Measurements from ENCODE around the gene MYZAP. TPM values are rescaled to one million over a fixed set of nuclear protein-coding genes. Genes with fewer than 3 reads are reported as not detected.

The MYZAP gene
- total and polyA plus RNA-seq, 2 of the 8 experiments (the other 6 are each of a cell fraction or from before 2014, with no cell fraction given) = 0.41 to 0.65 TPM

DNA sequence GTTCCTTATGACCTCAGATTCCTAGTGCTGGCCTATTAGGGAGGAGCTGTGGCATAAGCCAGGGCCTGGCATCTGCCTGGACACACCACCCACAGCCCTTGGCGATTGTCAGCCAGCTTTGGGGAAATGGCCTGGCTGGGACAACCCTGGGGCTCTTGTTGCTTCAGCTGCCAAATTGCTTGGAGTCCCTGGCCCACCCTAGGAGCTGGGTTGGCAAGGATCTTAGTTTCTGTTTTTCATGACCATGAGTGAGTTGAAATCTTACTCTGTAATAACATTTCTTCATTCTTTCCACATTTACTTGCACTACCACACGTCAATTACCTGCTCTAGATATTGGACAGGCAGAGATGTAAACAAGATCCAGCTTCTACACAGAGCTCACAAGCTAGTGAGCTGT lies 1.9 kb upstream of the MYZAP start (continued):
- TF ChIP-seq, protein P1, sequence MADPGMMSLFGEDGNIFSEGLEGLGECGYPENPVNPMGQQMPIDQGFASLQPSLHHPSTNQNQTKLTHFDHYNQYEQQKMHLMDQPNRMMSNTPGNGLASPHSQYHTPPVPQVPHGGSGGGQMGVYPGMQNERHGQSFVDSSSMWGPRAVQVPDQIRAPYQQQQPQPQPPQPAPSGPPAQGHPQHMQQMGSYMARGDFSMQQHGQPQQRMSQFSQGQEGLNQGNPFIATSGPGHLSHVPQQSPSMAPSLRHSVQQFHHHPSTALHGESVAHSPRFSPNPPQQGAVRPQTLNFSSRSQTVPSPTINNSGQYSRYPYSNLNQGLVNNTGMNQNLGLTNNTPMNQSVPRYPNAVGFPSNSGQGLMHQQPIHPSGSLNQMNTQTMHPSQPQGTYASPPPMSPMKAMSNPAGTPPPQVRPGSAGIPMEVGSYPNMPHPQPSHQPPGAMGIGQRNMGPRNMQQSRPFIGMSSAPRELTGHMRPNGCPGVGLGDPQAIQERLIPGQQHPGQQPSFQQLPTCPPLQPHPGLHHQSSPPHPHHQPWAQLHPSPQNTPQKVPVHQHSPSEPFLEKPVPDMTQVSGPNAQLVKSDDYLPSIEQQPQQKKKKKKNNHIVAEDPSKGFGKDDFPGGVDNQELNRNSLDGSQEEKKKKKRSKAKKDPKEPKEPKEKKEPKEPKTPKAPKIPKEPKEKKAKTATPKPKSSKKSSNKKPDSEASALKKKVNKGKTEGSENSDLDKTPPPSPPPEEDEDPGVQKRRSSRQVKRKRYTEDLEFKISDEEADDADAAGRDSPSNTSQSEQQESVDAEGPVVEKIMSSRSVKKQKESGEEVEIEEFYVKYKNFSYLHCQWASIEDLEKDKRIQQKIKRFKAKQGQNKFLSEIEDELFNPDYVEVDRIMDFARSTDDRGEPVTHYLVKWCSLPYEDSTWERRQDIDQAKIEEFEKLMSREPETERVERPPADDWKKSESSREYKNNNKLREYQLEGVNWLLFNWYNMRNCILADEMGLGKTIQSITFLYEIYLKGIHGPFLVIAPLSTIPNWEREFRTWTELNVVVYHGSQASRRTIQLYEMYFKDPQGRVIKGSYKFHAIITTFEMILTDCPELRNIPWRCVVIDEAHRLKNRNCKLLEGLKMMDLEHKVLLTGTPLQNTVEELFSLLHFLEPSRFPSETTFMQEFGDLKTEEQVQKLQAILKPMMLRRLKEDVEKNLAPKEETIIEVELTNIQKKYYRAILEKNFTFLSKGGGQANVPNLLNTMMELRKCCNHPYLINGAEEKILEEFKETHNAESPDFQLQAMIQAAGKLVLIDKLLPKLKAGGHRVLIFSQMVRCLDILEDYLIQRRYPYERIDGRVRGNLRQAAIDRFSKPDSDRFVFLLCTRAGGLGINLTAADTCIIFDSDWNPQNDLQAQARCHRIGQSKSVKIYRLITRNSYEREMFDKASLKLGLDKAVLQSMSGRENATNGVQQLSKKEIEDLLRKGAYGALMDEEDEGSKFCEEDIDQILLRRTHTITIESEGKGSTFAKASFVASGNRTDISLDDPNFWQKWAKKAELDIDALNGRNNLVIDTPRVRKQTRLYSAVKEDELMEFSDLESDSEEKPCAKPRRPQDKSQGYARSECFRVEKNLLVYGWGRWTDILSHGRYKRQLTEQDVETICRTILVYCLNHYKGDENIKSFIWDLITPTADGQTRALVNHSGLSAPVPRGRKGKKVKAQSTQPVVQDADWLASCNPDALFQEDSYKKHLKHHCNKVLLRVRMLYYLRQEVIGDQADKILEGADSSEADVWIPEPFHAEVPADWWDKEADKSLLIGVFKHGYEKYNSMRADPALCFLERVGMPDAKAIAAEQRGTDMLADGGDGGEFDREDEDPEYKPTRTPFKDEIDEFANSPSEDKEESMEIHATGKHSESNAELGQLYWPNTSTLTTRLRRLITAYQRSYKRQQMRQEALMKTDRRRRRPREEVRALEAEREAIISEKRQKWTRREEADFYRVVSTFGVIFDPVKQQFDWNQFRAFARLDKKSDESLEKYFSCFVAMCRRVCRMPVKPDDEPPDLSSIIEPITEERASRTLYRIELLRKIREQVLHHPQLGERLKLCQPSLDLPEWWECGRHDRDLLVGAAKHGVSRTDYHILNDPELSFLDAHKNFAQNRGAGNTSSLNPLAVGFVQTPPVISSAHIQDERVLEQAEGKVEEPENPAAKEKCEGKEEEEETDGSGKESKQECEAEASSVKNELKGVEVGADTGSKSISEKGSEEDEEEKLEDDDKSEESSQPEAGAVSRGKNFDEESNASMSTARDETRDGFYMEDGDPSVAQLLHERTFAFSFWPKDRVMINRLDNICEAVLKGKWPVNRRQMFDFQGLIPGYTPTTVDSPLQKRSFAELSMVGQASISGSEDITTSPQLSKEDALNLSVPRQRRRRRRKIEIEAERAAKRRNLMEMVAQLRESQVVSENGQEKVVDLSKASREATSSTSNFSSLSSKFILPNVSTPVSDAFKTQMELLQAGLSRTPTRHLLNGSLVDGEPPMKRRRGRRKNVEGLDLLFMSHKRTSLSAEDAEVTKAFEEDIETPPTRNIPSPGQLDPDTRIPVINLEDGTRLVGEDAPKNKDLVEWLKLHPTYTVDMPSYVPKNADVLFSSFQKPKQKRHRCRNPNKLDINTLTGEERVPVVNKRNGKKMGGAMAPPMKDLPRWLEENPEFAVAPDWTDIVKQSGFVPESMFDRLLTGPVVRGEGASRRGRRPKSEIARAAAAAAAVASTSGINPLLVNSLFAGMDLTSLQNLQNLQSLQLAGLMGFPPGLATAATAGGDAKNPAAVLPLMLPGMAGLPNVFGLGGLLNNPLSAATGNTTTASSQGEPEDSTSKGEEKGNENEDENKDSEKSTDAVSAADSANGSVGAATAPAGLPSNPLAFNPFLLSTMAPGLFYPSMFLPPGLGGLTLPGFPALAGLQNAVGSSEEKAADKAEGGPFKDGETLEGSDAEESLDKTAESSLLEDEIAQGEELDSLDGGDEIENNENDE (IDR thresholded peaks at IDR 0.05; ENCODE audit: insufficient replicate concordance, low read length) = no peak
- TF ChIP-seq JUN (IDR thresholded peaks at IDR 0.05; ENCODE audit: low read depth, low read length) = no peak
- TF ChIP-seq TCF12 (IDR thresholded peaks at IDR 0.05; ENCODE audit: low read depth, low read length) = no peak
- no peak for TF ChIP-seq FOSL1 (IDR thresholded peaks at IDR 0.05; ENCODE audit: insufficient read depth, low read depth, low read length)
- no peak for TF ChIP-seq EZH2 (IDR thresholded peaks at IDR 0.05; ENCODE audit: low read depth, low read length, severe bottlenecking)
- no peak for TF ChIP-seq GABPA (IDR thresholded peaks at IDR 0.05; ENCODE audit: borderline replicate concordance, insufficient read depth, low read length)
- TF ChIP-seq NRF1 (IDR thresholded peaks at IDR 0.05; ENCODE audit: low read depth, low read length) = no peak
- TF ChIP-seq JUND (IDR thresholded peaks at IDR 0.05; ENCODE audit: low read length) = no peak

Measured in H1 (cell line).